Activated CD8-positive, alpha-beta T cell treated with anti-CD3 and anti-CD28 coated beads for 36 hours (primary cell): ENCODE results near the gene CARD19. TPM values are rescaled to one million over a fixed set of nuclear protein-coding genes. Genes with fewer than 3 reads are reported as not detected.
"Not testable (repeated sequence)": the region's sequence is repeated elsewhere in the genome, so short reads cannot be mapped to it uniquely, and the experiment has no call there.

Experiments
- ATAC-seq: fragments of 200-7000 bp; cut with Tn5 transposase; one replicate; pipeline ENCODE4 v1.10.0; 2021; ENCODE audit warnings: mild to moderate bottlenecking, moderate library complexity
- CTCF ChIA-PET: fragments of 350-600 bp; sonication (Branson Sonifier 250); formaldehyde crosslinking; loops from one replicate; lab custom pipeline; 2021; ENCODE audit warnings: antibody characterized with exemption; lab: Charles Lee
- POLR2A ChIA-PET: fragments of 350-600 bp; sonication (Branson Sonifier 250); formaldehyde crosslinking; loops from one replicate; lab custom pipeline; 2021; ENCODE audit warnings: antibody characterized with exemption; lab: Charles Lee
- DNase-seq: peaks from one replicate; pipeline ENCODE4 v3.0.0-alpha.2; 2020
- H3K27ac Mint-ChIP-seq: one replicate; pipeline ENCODE4 v1.8.0; 2021; ENCODE audit warnings: mild to moderate bottlenecking, mixed read lengths
- H3K27me3 Mint-ChIP-seq: one replicate; pipeline ENCODE4 v1.8.0; 2021; ENCODE audit warnings: mixed read lengths
- H3K36me3 Mint-ChIP-seq: one replicate; pipeline ENCODE4 v1.8.0; 2021; ENCODE audit warnings: low read depth, mixed read lengths
- H3K4me1 Mint-ChIP-seq: one replicate; pipeline ENCODE4 v1.8.0; 2021; ENCODE audit warnings: low read depth, mixed read lengths
- H3K4me3 Mint-ChIP-seq: one replicate; pipeline ENCODE4 v1.8.0; 2021; ENCODE audit warnings: mild to moderate bottlenecking, moderate library complexity, mixed read lengths
- H3K9me3 Mint-ChIP-seq: one replicate; pipeline ENCODE4 v1.8.0; 2021; ENCODE audit warnings: mixed read lengths
- CTCF ChIP-seq: fragments of 200-600 bp; IDR thresholded peaks from one replicate; pipeline ENCODE4 v1.8.0; 2022; ENCODE audit warnings: antibody characterized with exemption, mild to moderate bottlenecking
- intact Hi-C: fragments of 100-400 bp; cut with micrococcal nuclease; formaldehyde crosslinking; loops from one replicate; pipeline ENCODE4 v1.10.0; 2022
- total RNA-seq, 2 experiments: library from RNA; stranded (reverse); gene quantifications; one replicate each; pipeline ENCODE4 v1.2.3, GENCODE V29; 2021

Gene CARD19
- total RNA-seq, 2 experiments from 2014 or later: 42.9 to 43.4 TPM

GRCh38 chr9:93114984-93115335 lies 18.9 kb downstream of the CARD19 start:
- ATAC-seq (no peak), DNase-seq (no peak)
- Mint-ChIP-seq H3K9me3 (no peaks in the 10 kb centered on the region), H3K4me3 (no peak overlapping the region), H3K4me1 (peaks cover 14% of the 10 kb centered on the region), H3K27me3 (no peaks in the 10 kb centered on the region), H3K27ac (no peak overlapping the region), H3K36me3 (peaks cover 13% of the 10 kb centered on the region)
- CTCF ChIA-PET: no interaction called here
- intact Hi-C loops: no loop called here
- no peak for TF ChIP-seq CTCF
- POLR2A ChIA-PET: no interaction called here

- TF ChIP-seq CTCF: no peak
- Mint-ChIP-seq H3K4me3 (no peak overlapping the region), H3K9me3 (no peaks in the 10 kb centered on the region), H3K4me1 (peaks cover 20% of the 10 kb centered on the region), H3K27ac (no peak overlapping the region), H3K27me3 (no peaks in the 10 kb centered on the region), H3K36me3 (peaks cover 11% of the 10 kb centered on the region)
- ChIA-PET CTCF (interaction anchor here (0.8 kb wide), 1 partner anchor 187 kb away, joined by 3 read pairs; no protein-coding TSS in a partner anchor), POLR2A (interaction anchor here (0.6 kb wide), 1 partner anchor 140 kb away, joined by 3 read pairs; no protein-coding TSS in a partner anchor)
- ATAC-seq (no peak), DNase-seq (peak; percentile 2)
- intact Hi-C loops: no loop called here
These were observed 19.6 kb downstream of the CARD19 start for GRCh38 chr9:93115486-93116071.

- intact Hi-C loops: no loop called here
- Mint-ChIP-seq H3K9me3 (no peaks in the 10 kb centered on the region), H3K27me3 (no peaks in the 10 kb centered on the region), H3K4me3 (no peak overlapping the region), H3K27ac (no peak overlapping the region), H3K36me3 (peaks cover 11% of the 10 kb centered on the region), H3K4me1 (peaks cover 20% of the 10 kb centered on the region)
- TF ChIP-seq CTCF: no peak
- DNase-seq (peak; percentile 1), ATAC-seq (no peak)
- ChIA-PET POLR2A (interaction anchor here (0.6 kb wide), 1 partner anchor 141 kb away, joined by 3 read pairs; no protein-coding TSS in a partner anchor), CTCF (interaction anchor here (0.8 kb wide), 1 partner anchor 186 kb away, joined by 3 read pairs; no protein-coding TSS in a partner anchor)
These were observed 20.3 kb downstream of the CARD19 start for GRCh38 chr9:93116072-93116961.

GRCh38 chr9:93117521-93117920 lies 21.5 kb downstream of the CARD19 start:
- H3K4me3 Mint-ChIP-seq, H3K27ac Mint-ChIP-seq, DNase-seq, intact Hi-C loops, H3K27me3 Mint-ChIP-seq, H3K9me3 Mint-ChIP-seq, ATAC-seq: not testable (repeated sequence)
- POLR2A ChIA-PET: interaction anchor here (2.1 to 2.7 kb wide), 2 partner anchors 10 to 12 kb away, joined by 8 to 18 read pairs; no protein-coding TSS in a partner anchor
- H3K36me3 Mint-ChIP-seq: peaks cover 13% of the 10 kb centered on the region
- H3K4me1 Mint-ChIP-seq: peaks cover 20% of the 10 kb centered on the region
- CTCF ChIA-PET: interaction anchor here (3.8 kb wide), 1 partner anchor 9 kb away, joined by 48 read pairs; no protein-coding TSS in a partner anchor

- DNase-seq (peak; percentile 4), ATAC-seq (no peak)
- CTCF ChIA-PET: interaction anchor here (1.5 to 3.8 kb wide), 2 partner anchors 10 to 11 kb away, joined by 7 to 48 read pairs; no protein-coding TSS in a partner anchor
- Mint-ChIP-seq H3K9me3 (no peaks in the 10 kb centered on the region), H3K27me3 (no peaks in the 10 kb centered on the region), H3K4me3 (no peak overlapping the region), H3K36me3 (peaks cover 13% of the 10 kb centered on the region), H3K27ac (peak overlapping the region; percentile 10), H3K4me1 (peaks cover 20% of the 10 kb centered on the region)
- intact Hi-C loops: no loop called here
- no peak for TF ChIP-seq CTCF
- POLR2A ChIA-PET: interaction anchor here (1.2 to 4.3 kb wide), 5 partner anchors 9 to 78 kb away, joined by 3 to 22 read pairs (median 8); partner anchors contain the start of gene NINJ1
These were observed 22.2 kb downstream of the CARD19 start for GRCh38 chr9:93117924-93118862.
